Inferior parietal cortex (tissue), 1 donor: ENCODE results near the gene ADAMTSL3.
A peak's percentile ranks its signal among the peaks of the same experiment; 100 is the strongest.

Experiments used
- DNase-seq: peaks from one replicate; pipeline ENCODE4 v3.0.0-alpha.2; 2016; ENCODE audit errors: extremely low spot score

Gene ADAMTSL3

GRCh38 chr15:83816124-83816883 lies 162.4 kb downstream of the ADAMTSL3 start:
- DNase-seq, result no peak

- DNase-seq, result no peak
Observed at GRCh38 chr15:83818591-83818990, 164.7 kb downstream of the ADAMTSL3 start.

GRCh38 chr15:83830381-83830780 lies 176.5 kb downstream of the ADAMTSL3 start:
- DNase-seq, result no peak

- no peak for DNase-seq
Observed at GRCh38 chr15:83833569-83833968, 179.6 kb downstream of the ADAMTSL3 start.

GRCh38 chr15:83835479-83835878 lies 181.6 kb downstream of the ADAMTSL3 start:
- DNase-seq, result no peak

GRCh38 chr15:83837945-83838571 lies 184.1 kb downstream of the ADAMTSL3 start:
- DNase-seq, result peak; percentile 38

GRCh38 chr15:83838763-83839162 lies 184.8 kb downstream of the ADAMTSL3 start:
- no peak for DNase-seq

GRCh38 chr15:83842281-83842680 lies 188.4 kb downstream of the ADAMTSL3 start:
- no peak for DNase-seq

- DNase-seq, result no peak
Observed at GRCh38 chr15:83843471-83843871, 189.5 kb downstream of the ADAMTSL3 start.

- no peak for DNase-seq
Observed at GRCh38 chr15:83844742-83845141, 190.8 kb downstream of the ADAMTSL3 start.

GRCh38 chr15:83845230-83845629 lies 191.3 kb downstream of the ADAMTSL3 start:
- no peak for DNase-seq

GRCh38 chr15:83846847-83847246 lies 192.9 kb downstream of the ADAMTSL3 start:
- DNase-seq, result no peak

- no peak for DNase-seq
Observed at GRCh38 chr15:83848315-83849050, 194.6 kb downstream of the ADAMTSL3 start.

- no peak for DNase-seq
Observed at GRCh38 chr15:83850015-83850414, 196.1 kb downstream of the ADAMTSL3 start.

- no peak for DNase-seq
Observed at GRCh38 chr15:83850501-83851245, 196.8 kb downstream of the ADAMTSL3 start.

GRCh38 chr15:83853232-83853631 lies 199.3 kb downstream of the ADAMTSL3 start:
- DNase-seq, result no peak

GRCh38 chr15:83854321-83854720 lies 200.4 kb downstream of the ADAMTSL3 start:
- no peak for DNase-seq

GRCh38 chr15:83854950-83855707 lies 201.2 kb downstream of the ADAMTSL3 start:
- no peak for DNase-seq

- DNase-seq, result no peak
Observed at GRCh38 chr15:83855956-83856355, 202.0 kb downstream of the ADAMTSL3 start.

- no peak for DNase-seq
Observed at GRCh38 chr15:83858820-83859505, 205.0 kb downstream of the ADAMTSL3 start.

GRCh38 chr15:83866692-83867091 lies 212.8 kb downstream of the ADAMTSL3 start:
- DNase-seq, result no peak
